Motor neuron (in vitro differentiated cells): ENCODE results near the gene CHST10. TPM values are rescaled to one million over a fixed set of nuclear protein-coding genes. Genes with fewer than 3 reads are reported as not detected.
A peak's percentile ranks its signal among the peaks of the same experiment; 100 is the strongest.
"Not testable (repeated sequence)": the region's sequence is repeated elsewhere in the genome, so short reads cannot be mapped to it uniquely, and the experiment has no call there.

Source experiments
- ATAC-seq, 8 experiments: fragments of 200-7000 bp; cut with Tn5 transposase; replicated peaks in 6 of 8; 2 replicates each; pipeline ENCODE4 v1.8.0; 2021; ENCODE audit warnings: mild to moderate bottlenecking in 8 of 8, moderate library complexity in 8 of 8
- H3K27ac ChIP-seq, 2 donors: fragments of 250-450 bp; sonication (Bioruptor Pico); 2 replicates each; pipeline ENCODE4 v1.9.0; 2021; ENCODE audit warnings: antibody characterized with exemption in 2 of 2, mild to moderate bottlenecking in 2 of 2, moderate library complexity in 1 of 2
- H3K4me1 ChIP-seq, 2 donors: fragments of 250-450 bp; sonication (Bioruptor Pico); replicated peaks in 1 of 2; 2 replicates each; pipeline ENCODE4 v1.6.1; 2021; ENCODE audit warnings: antibody characterized with exemption in 2 of 2, mild to moderate bottlenecking in 2 of 2, moderate library complexity in 1 of 2
- H3K4me3 ChIP-seq, 5 donors: fragments of 250-450 bp; sonication (Bioruptor Pico); 2 replicates each; pipeline ENCODE4 v1.9.0; 2021; ENCODE audit warnings: antibody characterized with exemption in 5 of 5, mild to moderate bottlenecking in 5 of 5, moderate library complexity in 4 of 5
- WGBS, 10 experiments: fragments of 450-650 bp; shearing (Covaris generic); methylation state at CpG; one replicate each; pipeline ENCODE4 v1.0.0; 2022; 5-methylcytosine and 5-hydroxymethylcytosine counted together
- in situ Hi-C, 9 experiments: fragments of 400-800 bp; cut with MboI; loops; one replicate each; pipeline ENCODE4 v1.15.0; 2021; ENCODE audit warnings: low sequenced_read_pairs in 9 of 9, low pct_unique_long_range_greater_than_20kb in 2 of 9; ENCODE audit not compliant: unreplicated experiment in 9 of 9
- total RNA-seq, 8 experiments: library from RNA; unstranded; fragments of 300-600 nt; gene quantifications; 2 replicates each; pipeline versions ENCODE4 v1.2.3 to v1.2.4, GENCODE V29; 2022

The CHST10 gene
- total RNA-seq, result 10 to 100 TPM in 6 of 8 experiments, 1 to 10 TPM in 2; 2.5 to 40.8 (median 20.6) TPM

- peaks cover 26 to 41% of the 10 kb centered on the region in 2 donors for H3K4me1 ChIP-seq
- WGBS, 10 experiments, result 0 to 16% (median 0%) methylated on average over 2 to 21 of the region's 88 CpGs; no CpG with 5 or more reads in 3 of the 10 experiments
- peak within 1 kb of the TSS; percentile 54 to 86 (median 60) for H3K4me3 ChIP-seq
- peak within 1 kb of the TSS; percentile 84 to 90 for H3K27ac ChIP-seq
- in situ Hi-C loops, result no loop called here
- peak; percentile 85 to 98 (median 96) for ATAC-seq
These were observed at the start of gene CHST10 for GRCh38 chr2:100416935-100417710. Gene CHST10 (minus strand): TSS chr2:100417668. CDS start chr2:100406675, 10,993 bp downstream.

GRCh38 chr2:100460904-100461530 lies 43.5 kb upstream of the CHST10 start:
- ATAC-seq, result no peak
- in situ Hi-C loops, result no loop called here

GRCh38 chr2:100456357-100456756 lies 38.9 kb upstream of the CHST10 start:
- H3K4me3 ChIP-seq, H3K27ac ChIP-seq, in situ Hi-C loops, ATAC-seq, H3K4me1 ChIP-seq: not testable (repeated sequence)

More at GRCh38 chr2:100460904-100461530, 43.5 kb upstream of the CHST10 start:
- no peaks in the 10 kb centered on the region for H3K4me1 ChIP-seq
- 13 to 88% (median 75%) methylated on average over 1 of the region's 1 CpG; no CpG with 5 or more reads in 3 of the 10 experiments for WGBS, 10 experiments
- H3K4me3 ChIP-seq, result no peak overlapping the region
- no peak overlapping the region for H3K27ac ChIP-seq

GRCh38 chr2:100453853-100454252 lies 36.4 kb upstream of the CHST10 start:
- WGBS, 10 experiments, result 8 to 72% (median 25%) methylated on average over 1 to 4 of the region's 4 CpGs; no CpG with 5 or more reads in 1 of the 10 experiments
- in situ Hi-C loops, result no loop called here
- ATAC-seq, result no peak

GRCh38 chr2:100451734-100452133 lies 34.3 kb upstream of the CHST10 start:
- ATAC-seq, result no peak
- H3K4me1 ChIP-seq, result no peaks in the 10 kb centered on the region
- H3K4me3 ChIP-seq, result no peak overlapping the region
- H3K27ac ChIP-seq, result no peak overlapping the region
- in situ Hi-C loops, result no loop called here

More at GRCh38 chr2:100453853-100454252, 36.4 kb upstream of the CHST10 start:
- Histone ChIP-seq H3K4me3 (no peak overlapping the region), H3K4me1 (no peaks in the 10 kb centered on the region), H3K27ac (no peak overlapping the region)

- Histone ChIP-seq H3K4me1 (no peaks in the 10 kb centered on the region), H3K27ac (no peak overlapping the region), H3K4me3 (no peak overlapping the region)
- in situ Hi-C loops, result no loop called here
- 18 to 87% (median 57%) methylated on average over 2 to 5 of the region's 5 CpGs for WGBS, 10 experiments
- no peak for ATAC-seq
These were observed 33.6 kb upstream of the CHST10 start for GRCh38 chr2:100451092-100451491.

GRCh38 chr2:100446696-100447095 lies 29.2 kb upstream of the CHST10 start:
- 0 to 100% (median 58%) methylated on average over 1 to 2 of the region's 2 CpGs; no CpG with 5 or more reads in 3 of the 10 experiments for WGBS, 10 experiments
- Histone ChIP-seq H3K4me3 (no peak overlapping the region), H3K4me1 (no peaks in the 10 kb centered on the region), H3K27ac (no peak overlapping the region)
- in situ Hi-C loops, result no loop called here
- ATAC-seq, result peak in 2 of 8 experiments; percentile 16 to 86

GRCh38 chr2:100437751-100438150 lies 20.3 kb upstream of the CHST10 start:
- in situ Hi-C loops, result no loop called here
- H3K4me3 ChIP-seq, result no peak overlapping the region
- H3K4me1 ChIP-seq, result no peaks in the 10 kb centered on the region
- whole genome bisulfite sequencing, 10 experiments, result 3 to 89% (median 67%) methylated on average over 2 to 8 of the region's 8 CpGs; no CpG with 5 or more reads in 1 of the 10 experiments
- no peak overlapping the region for H3K27ac ChIP-seq
- no peak for ATAC-seq

- in situ Hi-C loops, result no loop called here
- Histone ChIP-seq H3K4me3 (no peak overlapping the region), H3K4me1 (no peaks in the 10 kb centered on the region), H3K27ac (no peak overlapping the region)
- 14 to 100% (median 63%) methylated on average over 1 of the region's 1 CpG; no CpG with 5 or more reads in 1 of the 10 experiments for WGBS, 10 experiments
- ATAC-seq, result no peak
These were observed 12.3 kb upstream of the CHST10 start for GRCh38 chr2:100429726-100430125.

- Histone ChIP-seq H3K27ac (no peak overlapping the region), H3K4me3 (no peak overlapping the region), H3K4me1 (no peaks in the 10 kb centered on the region)
- 12 to 100% (median 58%) methylated on average over 1 to 10 of the region's 11 CpGs for WGBS, 10 experiments
- in situ Hi-C loops, result no loop called here
- peak in 7 of 8 experiments; percentile 37 to 88 (median 64) for ATAC-seq
These were observed 10.3 kb upstream of the CHST10 start for GRCh38 chr2:100427627-100428258.

GRCh38 chr2:100427111-100427510 lies 9.6 kb upstream of the CHST10 start:
- Histone ChIP-seq H3K4me3 (no peak overlapping the region), H3K4me1 (no peaks in the 10 kb centered on the region), H3K27ac (no peak overlapping the region)
- no peak for ATAC-seq
- WGBS, 10 experiments, result 40 to 100% (median 86%) methylated on average over 1 to 12 of the region's 12 CpGs; no CpG with 5 or more reads in 2 of the 10 experiments
- in situ Hi-C loops, result no loop called here

- no peaks in the 10 kb centered on the region for H3K4me1 ChIP-seq
- in situ Hi-C loops, result no loop called here
- no peak overlapping the region for H3K4me3 ChIP-seq
- no peak overlapping the region for H3K27ac ChIP-seq
- 33 to 100% (median 80%) methylated on average over 1 to 8 of the region's 18 CpGs; no CpG with 5 or more reads in 1 of the 10 experiments for WGBS, 10 experiments
- ATAC-seq, result no peak
These were observed 8.9 kb upstream of the CHST10 start for GRCh38 chr2:100426384-100426720.
